A549 treated with Mapracorat at 1 μM for 4 hours (cell line): ENCODE results near the gene ARMC9. TPM values are rescaled to one million over a fixed set of nuclear protein-coding genes. Genes with fewer than 3 reads are reported as not detected.

Source experiments
- total RNA-seq: library from RNA; stranded (reverse); fragments of 200-300 nt; extraction: Qiagen RNA extraction; gene quantifications from 5 replicates; pipeline ENCODE4 v1.2.3, GENCODE V29; 2022

ARMC9 gene, protein sequence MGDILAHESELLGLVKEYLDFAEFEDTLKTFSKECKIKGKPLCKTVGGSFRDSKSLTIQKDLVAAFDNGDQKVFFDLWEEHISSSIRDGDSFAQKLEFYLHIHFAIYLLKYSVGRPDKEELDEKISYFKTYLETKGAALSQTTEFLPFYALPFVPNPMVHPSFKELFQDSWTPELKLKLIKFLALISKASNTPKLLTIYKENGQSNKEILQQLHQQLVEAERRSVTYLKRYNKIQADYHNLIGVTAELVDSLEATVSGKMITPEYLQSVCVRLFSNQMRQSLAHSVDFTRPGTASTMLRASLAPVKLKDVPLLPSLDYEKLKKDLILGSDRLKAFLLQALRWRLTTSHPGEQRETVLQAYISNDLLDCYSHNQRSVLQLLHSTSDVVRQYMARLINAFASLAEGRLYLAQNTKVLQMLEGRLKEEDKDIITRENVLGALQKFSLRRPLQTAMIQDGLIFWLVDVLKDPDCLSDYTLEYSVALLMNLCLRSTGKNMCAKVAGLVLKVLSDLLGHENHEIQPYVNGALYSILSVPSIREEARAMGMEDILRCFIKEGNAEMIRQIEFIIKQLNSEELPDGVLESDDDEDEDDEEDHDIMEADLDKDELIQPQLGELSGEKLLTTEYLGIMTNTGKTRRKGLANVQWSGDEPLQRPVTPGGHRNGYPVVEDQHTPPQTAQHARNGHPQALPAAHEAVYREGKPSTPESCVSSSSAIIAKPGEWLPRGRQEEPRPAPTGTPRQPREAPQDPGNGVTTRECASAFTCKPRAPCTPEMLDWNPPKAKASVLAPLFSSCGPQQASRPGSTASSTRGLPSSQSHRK
- 13.8 to 16.1 TPM (median 14.5 TPM) in 5 replicates for total RNA-seq

DNA sequence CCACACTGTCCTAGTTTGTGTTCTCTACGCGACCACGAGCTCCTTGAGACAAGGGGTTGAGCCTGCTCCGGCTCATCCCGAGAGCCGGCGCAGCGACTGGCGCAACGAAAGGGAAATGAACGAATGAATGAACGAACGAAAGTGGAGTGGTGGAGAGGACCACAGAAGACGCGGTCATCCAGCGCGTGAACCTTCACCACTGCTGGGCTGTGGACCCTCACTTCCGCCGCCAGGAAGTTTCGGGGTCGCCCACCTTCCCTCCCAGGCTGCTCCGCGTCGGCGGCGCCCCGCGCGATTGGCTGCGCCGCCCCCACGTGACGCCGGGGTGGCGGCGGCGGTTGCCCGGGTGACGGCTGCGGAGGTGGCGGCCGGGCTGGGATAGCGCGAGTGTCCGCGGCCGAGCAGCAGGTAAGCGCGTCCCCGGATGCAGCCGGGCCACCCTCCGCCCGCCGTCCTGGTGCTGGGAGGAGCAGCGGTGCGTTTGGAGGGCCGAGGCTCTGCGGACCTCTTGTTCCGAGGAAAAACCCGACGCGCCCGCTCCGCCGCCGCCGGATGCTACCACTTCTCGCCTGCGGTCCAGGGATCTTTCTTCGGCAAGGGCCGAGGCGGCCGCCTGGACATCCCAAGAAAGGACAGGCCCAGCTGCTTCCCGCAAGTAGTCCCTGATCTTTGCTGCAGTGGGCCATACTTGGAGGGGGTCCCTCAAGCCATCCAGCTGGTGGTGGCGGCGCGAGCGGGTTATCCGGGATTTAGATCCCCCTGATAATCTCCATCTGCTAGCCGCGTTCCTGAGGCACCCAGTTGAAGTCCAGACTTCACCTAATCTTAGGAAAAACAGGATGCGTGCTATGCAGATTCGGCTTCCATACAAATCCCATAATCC is at the start of gene ARMC9:
ARMC9 (plus strand) TSS at position 341 of the 883 bp plus-strand sequence. CDS start 7,608 bp downstream, outside the sequence.

DNA sequence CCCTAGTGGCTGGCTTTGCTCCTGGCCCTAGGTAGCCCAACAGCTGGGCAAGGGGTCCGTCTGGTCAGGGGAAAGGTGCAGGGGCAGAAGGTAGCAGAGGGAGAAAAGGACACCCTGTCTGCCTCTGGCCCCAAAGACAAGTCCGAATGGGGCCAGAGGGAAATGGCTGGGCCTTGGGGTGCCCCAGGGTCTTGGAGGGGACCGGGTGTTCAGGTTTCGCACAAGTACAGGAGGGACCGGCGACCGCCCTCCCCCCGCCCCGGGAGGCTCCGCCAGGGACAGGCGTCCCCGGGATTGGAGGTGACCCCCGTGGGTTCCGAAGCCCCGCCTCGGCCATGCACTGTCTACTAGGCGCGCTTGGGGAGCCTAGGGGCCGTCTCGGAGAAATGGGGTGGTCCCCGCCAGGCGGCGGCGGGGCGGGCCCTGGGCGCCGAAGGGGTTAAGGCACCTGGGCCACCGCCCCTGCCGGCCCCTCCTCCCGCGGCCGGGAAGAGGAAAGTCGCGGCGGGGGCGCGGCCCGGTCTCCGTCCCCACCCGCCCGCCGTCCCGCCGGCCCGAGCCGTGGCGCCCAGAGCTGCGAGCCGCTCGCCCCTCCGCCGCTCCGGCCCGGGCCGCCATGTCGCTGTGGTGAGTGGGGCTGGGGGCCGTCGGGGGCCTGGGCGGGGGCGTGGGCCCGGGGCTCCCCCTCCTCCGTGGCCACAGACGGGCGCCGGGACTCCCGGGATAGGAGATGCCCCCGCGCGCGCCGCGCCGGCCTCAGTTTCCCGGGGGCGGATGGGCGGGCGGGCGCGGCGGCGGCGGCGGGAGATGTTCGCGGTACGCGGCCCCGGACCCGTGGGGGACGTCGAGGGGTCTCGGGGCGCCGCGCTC is 197.0 kb downstream of the ARMC9 start, which contains the start of gene B3GNT7:
B3GNT7 (plus strand) TSS at position 523 of the 870 bp plus-strand sequence; CDS start at position 617, 94 bp downstream.

Other genes starting within 250 kb of the ARMC9 start
- gene SPATA3, start 202.5 kb upstream of the ARMC9 start, total RNA-seq, result not detected in 5 replicates
- 4.8 to 7.5 TPM (median 6.2 TPM) in 5 replicates for gene C2orf72, start 161.1 kb upstream of the ARMC9 start, total RNA-seq
- gene PSMD1, start 141.8 kb upstream of the ARMC9 start, total RNA-seq, result 107 to 114 TPM (median 112 TPM) in 5 replicates
- 0.09 TPM in 1 of 5 replicates, not detected in the others for gene HTR2B, start 73.6 kb upstream of the ARMC9 start, total RNA-seq
- gene B3GNT7, start 197.1 kb downstream of the ARMC9 start, total RNA-seq, result 1.8 to 2.8 TPM (median 2.4 TPM) in 5 replicates